HG03439 (cell line): Measurements from ENCODE around the gene ATRX.
"Not testable (repeated sequence)": the region's sequence is repeated elsewhere in the genome, so short reads cannot be mapped to it uniquely, and the experiment has no call there.

Experiments
- ATAC-seq: cut with Tn5 transposase; IDR thresholded peaks from one replicate; pipeline ENCODE4 v1.9.1; 2021; ENCODE audit warnings: mild to moderate bottlenecking, moderate library complexity; ENCODE audit not compliant: unreplicated experiment

The ATRX gene, protein sequence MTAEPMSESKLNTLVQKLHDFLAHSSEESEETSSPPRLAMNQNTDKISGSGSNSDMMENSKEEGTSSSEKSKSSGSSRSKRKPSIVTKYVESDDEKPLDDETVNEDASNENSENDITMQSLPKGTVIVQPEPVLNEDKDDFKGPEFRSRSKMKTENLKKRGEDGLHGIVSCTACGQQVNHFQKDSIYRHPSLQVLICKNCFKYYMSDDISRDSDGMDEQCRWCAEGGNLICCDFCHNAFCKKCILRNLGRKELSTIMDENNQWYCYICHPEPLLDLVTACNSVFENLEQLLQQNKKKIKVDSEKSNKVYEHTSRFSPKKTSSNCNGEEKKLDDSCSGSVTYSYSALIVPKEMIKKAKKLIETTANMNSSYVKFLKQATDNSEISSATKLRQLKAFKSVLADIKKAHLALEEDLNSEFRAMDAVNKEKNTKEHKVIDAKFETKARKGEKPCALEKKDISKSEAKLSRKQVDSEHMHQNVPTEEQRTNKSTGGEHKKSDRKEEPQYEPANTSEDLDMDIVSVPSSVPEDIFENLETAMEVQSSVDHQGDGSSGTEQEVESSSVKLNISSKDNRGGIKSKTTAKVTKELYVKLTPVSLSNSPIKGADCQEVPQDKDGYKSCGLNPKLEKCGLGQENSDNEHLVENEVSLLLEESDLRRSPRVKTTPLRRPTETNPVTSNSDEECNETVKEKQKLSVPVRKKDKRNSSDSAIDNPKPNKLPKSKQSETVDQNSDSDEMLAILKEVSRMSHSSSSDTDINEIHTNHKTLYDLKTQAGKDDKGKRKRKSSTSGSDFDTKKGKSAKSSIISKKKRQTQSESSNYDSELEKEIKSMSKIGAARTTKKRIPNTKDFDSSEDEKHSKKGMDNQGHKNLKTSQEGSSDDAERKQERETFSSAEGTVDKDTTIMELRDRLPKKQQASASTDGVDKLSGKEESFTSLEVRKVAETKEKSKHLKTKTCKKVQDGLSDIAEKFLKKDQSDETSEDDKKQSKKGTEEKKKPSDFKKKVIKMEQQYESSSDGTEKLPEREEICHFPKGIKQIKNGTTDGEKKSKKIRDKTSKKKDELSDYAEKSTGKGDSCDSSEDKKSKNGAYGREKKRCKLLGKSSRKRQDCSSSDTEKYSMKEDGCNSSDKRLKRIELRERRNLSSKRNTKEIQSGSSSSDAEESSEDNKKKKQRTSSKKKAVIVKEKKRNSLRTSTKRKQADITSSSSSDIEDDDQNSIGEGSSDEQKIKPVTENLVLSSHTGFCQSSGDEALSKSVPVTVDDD (N-terminal part only)

DNA sequence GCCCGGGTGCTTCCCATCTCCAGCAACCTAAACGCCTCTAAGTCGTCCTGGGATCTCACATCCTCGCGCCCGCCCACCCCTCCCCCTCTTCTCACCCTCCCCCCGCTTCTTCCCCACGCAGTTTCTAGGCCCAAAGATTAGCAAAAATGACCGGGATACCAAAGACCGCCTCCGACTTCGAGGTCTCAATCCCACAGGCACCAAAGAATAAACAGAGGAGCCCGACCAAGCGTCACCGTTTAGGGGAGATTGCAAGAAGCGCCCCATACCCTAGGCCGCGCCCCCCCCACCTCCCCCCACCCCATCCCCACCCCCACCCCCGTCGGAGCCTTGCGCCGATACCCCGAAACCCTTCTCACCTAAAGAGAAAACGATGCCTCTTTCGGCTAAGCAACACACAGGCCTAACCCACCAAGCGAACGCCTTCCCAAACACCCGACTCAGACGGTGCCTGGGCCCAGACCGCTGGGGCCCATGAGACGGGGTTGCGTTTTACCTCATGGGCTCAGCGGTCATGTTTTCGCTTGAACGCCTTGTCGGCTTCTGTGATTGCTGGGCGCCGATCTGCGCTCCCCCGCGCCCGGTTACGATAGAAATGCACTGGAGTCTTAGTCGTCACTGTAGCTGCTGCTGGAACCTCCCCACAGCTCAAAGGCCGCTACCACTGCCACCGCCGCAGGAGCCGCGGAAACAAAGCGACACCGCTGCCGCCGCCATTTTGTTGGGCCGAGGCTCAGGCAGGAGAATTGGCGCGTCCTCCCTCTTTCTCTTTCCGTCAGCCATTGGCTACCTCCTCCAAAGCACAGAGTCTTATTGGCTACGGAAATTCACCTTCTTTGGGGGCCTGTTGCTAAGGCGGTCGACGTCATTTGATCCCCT, at the start of gene ATRX:
TSS of gene ATRX (minus strand) at position 731 of the 879 bp plus-strand sequence. CDS start at position 516, 215 bp downstream.
- ATAC-seq: peak; percentile 93

DNA sequence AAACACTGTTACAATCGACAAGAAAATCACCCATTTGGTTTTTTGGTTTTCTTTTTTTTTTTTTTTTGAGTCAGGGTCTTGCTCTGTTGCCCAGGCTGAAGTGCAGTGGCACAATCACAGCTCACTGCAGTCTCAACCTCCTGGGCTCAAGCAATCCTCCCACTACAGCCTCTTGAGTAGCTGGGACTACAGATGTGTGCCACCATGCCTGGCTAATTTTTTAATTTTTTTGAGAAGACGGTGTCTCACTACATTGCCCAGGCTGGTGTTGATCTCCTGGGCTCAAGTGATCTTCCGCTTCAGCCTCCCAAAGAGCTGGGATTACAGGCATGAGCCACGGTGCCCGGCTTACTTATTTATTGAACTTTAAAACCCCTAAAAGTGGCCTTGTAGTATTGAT, 45.5 kb upstream of the ATRX start:
- not testable (repeated sequence) for ATAC-seq

DNA sequence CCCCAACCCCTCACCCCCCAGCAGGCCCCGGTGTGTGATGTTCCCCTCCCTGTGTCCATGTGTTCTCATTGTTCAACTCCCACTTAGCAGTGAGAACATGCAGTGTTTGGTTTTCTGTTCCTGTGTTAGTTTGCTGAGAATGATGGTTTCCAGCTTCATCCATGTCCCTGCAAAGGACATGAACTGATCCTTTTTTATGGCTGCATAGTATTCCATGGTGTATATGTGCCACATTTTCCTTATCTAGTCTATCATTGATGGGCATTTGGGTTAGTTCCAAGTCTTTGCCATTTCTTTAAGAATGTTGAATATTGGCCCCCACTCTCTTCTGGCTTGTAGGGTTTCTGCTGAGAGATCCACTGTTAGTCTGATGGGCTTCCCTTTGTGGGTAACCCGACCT, 36.0 kb upstream of the ATRX start:
- ATAC-seq: not testable (repeated sequence)

DNA sequence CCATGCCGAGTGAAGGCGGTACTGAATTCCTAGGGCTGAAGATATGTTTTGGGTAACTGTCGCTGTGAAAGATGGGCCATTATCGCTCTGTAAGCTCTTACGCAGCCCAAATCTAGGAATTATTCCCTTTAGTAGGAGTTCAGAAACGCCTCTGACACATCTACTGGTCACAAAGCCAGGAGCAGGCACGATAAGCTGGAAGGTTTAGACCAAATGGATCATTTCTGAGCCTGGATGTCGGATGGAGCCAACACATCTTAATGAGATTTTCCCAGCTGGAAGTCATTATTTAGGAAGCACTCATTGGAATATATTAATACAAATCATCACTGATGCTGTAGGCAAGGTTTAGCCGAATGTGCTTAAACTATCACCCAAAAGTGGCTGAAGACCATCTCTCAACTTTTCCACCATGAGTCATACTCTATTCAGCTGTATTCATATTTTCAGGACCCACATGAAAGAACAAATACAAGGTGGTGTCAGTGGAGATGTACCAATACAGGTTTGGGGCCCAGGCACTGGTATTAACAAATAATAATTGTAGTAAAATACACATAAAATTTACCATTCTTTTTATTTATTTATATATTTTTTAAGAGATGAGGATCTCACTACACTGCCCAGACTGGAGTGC, 34.2 kb upstream of the ATRX start:
- no peak for ATAC-seq

DNA sequence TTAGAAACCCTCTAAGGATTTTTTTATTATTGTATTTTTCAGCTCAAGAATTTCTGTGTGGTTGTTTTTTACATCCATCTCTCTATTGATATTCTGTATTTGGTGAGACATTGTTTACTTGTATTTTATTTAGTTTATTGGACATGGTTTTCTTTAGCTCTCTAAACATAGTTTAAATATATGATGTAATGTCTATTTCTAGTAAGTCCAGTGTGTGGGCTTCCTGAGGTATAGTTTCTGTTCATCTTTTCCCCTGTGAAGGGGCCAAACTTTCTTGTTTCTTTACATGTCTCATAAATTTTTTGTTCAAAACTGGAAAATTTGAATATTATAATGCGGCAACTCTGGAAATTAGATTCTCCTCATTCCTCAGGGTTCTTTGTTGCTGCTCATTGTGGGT, 28.2 kb upstream of the ATRX start:
- ATAC-seq: no peak

DNA sequence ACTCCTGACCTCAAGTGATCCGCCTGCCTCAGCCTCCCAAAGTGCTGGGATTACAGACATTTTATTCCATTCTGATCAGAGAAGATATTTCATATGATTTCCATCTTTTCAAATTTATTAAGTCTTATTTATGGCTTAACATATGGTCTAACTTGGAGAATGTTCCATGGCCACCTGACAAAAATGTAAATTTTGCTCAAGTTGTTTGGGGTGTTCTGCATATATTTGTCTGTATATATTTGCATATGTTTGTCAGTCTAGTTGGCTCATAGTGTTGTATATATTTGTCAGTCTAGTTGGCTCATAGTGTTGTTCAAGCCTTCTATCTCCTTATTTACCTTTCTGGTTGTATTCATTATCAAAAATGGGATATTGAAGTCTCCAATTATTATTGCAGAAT, 16.2 kb upstream of the ATRX start:
- no peak for ATAC-seq

DNA sequence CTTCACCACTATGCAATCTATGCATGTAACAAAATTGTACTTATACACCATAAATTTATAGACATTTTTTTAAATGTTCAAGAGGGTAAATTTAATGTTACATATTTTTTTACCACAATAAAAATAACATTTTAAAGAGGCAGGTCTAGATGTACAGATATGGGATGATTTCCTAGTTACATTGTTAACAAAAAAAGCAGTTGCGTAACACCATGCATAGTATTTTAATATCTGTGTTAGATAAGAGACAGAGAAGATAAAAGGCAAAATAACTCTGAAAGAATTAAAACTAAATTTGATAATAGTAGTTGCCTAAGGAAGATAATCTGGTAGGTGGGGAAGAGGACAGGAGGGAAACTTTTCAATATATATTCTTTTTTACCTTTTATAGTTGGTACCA, 9.1 kb upstream of the ATRX start:
- ATAC-seq: no peak

DNA sequence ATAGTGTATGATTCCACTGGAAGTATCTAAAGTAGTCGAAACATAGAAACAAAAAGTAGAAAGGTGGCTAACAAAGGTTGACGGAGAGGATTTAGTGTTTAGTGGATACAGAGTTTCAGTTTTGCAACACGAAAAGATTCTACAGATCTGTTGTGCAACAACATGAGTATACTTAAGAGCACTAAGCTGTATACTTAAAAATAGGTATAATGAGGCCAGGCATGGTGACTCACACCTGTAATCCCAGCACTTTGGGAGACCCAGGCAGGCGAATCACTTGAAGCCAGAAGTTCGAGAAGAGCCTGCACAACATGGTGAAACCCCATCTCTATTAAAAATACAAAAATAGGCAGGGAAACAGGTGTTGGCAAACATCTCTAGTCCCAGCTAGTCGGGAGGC, 7.9 kb upstream of the ATRX start:
- no peak for ATAC-seq

DNA sequence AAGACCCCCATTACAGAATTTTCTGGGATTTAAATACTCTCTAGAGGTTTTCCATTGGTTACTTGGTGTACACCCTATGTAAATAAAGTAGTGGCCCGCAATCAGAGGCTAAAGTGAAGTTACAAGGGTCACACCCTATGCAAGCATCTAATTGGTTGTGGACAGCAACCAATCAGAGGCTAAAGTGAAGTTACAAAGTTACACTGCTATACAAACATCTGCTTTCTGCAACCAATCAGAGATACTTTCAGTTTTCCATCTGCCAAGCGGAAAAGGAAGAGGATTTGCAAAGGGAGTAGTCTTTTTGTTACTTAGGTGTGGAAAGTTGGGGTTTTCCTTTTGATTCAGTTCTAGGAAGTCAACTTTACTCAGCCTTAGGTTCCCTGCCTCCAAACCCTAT, 2.0 kb upstream of the ATRX start:
- no peak for ATAC-seq

DNA sequence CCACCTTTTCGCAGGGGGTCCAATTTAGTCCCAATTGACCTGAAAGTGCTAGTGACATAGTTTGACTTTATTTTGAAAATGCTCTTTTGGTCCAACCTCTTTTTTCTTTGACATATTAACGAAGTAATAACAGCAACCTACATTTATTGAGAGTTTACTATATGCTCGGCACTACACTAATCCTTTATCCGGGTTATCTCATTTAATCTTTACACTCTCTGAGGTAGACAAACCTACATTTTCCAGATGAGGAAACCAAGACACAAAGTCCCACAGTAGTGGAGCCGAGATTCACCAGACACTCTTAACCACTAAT, 307 bp upstream of the ATRX start:
- ATAC-seq: no peak

DNA sequence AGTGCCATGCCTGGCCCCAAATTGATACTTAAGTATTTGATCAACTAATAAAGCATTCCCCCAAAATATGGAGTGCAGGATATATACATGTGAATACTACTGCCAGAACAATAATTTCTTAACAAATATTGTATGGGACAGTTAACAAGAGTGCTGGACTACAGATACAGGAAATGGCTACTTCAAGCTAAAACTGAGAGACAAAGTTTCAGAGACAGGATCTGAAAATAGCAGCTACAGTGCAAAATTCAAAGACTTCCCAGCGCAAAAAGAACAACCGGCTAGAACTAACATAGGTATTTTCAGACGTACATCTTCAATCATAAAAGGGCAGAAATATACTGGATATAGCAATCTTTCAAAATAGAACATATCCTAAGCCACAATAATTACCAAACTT, 6.3 kb downstream of the ATRX start:
- ATAC-seq: no peak

DNA sequence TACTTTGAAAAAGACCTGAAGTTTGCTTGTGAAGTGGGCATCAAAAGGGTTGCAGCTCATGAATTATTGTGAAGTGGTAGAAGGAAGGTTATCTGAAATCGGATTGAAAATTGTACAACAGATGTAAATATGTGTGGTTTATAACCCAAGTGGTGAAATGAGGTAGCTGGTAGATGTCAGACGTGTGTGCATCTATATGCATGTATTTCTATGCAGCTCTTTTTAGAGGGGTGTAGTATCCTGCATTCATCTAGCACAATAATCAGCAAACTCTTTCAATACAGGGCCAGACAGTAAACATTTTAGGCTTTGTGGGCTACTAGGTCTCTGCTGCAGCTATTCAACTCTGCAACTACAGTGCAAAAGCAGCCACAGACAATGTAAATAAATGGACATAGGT, 9.4 kb downstream of the ATRX start:
- ATAC-seq: no peak

DNA sequence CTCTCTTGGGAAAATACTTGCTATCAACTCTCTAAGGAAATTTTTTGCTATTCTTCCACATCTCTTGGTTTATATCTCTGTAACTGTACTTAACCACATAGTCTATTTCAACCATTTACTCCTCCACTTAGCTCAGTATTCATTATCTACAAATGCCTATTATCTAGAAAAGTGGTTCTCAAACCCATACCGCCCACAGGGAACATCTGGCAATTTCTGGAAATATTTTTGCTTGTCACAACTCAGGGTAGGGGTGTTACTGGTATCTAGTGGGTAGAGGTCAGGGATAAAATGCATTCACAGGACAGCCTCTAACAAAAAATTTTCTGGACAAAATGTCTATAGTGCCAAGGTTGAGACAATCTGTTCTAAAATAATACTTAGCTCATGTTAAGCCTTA, 14.4 kb downstream of the ATRX start:
- no peak for ATAC-seq

DNA sequence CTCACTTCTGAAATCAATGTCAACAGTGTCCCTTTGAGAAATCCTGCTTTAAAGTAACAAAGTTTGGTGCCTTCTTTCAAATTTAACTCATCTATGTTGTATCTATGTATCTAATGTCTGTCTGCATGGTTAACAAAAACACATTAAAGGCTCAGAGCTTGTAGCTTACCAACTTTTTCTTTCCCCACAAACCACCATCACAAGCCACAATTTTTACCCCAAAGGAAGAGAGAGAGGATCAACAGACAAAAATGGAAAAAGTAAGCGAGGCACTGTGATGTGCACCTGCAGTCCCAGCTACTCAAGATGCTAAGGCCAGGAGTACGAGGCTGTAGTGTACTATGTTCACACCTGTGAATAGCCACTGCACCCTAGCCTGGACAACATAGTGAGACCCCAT, 17.2 kb downstream of the ATRX start:
- ATAC-seq: no peak

DNA sequence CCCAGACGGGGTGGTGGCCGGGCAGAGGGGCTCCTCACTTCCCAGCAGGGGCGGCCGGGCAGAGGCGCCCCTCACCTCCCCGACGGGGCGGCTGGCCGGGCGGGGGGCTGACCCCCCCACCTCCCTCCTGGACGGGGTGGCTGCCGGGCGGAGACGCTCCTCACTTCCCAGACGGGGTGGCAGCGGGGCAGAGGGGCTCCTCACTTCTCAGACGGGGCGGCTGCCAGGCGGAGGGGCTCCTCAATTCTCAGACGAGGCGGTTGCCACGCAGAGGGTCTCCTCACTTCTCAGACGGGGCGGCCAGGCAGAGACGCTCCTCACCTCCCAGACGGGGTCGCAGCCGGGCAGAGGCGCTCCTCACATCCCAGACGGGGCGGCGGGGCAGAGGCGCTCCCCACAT, 19.8 kb downstream of the ATRX start:
- ATAC-seq: not testable (repeated sequence)

DNA sequence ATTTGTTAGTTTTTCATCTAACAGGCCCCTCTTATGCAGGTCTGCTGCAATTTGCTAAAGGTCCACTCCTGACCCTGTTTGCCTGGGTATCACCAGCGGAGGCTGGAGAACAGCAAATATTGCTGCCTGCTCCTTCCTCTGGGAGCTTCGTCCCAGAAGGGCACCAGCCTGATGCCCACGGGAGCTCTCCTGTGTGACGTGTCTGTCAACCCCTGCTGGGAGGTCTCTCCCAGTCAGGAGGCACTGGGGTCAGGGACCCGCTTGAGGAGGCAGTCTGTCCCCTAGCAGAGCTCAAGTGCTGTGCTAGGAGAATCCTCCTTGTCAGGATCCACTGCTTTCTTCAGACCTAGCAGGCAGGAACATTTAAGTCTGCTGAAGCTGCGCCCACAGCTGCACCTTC, 30.5 kb downstream of the ATRX start:
- ATAC-seq: no peak

DNA sequence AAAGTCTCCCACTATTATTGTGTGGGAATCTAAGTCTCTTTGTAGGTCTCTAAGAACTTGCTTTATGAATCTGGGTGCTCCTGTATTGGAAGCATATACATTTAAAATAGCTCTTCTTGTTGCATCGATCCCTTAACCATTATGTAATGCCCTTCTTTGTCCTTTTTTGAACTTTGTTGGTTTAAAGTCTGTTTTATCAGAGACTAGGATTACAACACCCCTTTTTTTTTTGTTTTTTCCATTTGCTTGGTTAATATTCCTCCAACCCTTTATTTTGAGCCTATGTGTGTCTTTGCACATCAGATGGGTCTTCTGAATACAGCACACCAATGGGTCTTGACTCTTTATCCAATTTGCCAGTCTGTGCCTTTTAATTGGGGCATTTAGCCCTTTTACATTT, 32.1 kb downstream of the ATRX start:
- not testable (repeated sequence) for ATAC-seq

DNA sequence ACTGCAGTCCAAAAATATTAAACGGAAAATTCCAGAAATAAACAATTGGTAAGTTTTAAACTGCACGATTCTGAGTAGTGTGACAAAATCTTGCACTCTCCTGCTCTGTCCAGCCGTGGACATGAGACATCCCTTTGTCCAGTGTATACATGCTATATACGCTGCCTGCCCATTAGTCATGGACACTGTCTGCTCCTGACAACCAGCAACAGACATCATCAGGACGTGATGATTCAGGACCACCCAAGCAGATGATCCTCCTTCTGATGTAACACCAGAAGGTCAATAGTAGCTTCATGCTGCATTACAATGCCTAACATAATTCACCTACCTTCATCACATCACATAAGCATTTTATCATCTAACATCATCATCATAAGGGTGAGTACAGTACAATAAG, 36.3 kb downstream of the ATRX start:
- ATAC-seq: no peak

DNA sequence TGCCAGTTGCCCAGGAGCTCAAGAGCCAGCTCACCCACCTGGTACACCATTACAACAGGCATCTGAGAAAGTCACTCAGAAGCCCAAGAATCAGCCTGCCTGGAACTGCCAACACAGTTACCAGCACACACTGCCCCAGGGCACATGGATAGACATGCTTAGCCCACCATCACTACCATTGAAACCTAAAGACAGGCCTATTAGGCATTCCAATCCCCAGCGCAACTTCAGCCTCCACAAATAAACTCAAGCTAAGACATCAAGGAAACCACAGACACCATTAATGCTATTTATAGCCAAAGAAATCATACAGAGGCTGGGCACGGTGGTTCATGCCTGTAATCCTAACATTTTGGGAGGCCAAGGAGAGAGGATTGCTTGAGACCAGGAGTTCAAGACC, 42.3 kb downstream of the ATRX start:
- no peak for ATAC-seq
